Activated CD4-positive, alpha-beta T cell treated with anti-CD3 and anti-CD28 coated beads, Interleukin-2, amount 50 U/mL, for 1 hour (primary cell): ENCODE results near the gene ADGRA3.

Source experiments
- DNase-seq: peaks from one replicate; pipeline ENCODE4 v3.0.0-alpha.2; 2020

The ADGRA3 gene, protein sequence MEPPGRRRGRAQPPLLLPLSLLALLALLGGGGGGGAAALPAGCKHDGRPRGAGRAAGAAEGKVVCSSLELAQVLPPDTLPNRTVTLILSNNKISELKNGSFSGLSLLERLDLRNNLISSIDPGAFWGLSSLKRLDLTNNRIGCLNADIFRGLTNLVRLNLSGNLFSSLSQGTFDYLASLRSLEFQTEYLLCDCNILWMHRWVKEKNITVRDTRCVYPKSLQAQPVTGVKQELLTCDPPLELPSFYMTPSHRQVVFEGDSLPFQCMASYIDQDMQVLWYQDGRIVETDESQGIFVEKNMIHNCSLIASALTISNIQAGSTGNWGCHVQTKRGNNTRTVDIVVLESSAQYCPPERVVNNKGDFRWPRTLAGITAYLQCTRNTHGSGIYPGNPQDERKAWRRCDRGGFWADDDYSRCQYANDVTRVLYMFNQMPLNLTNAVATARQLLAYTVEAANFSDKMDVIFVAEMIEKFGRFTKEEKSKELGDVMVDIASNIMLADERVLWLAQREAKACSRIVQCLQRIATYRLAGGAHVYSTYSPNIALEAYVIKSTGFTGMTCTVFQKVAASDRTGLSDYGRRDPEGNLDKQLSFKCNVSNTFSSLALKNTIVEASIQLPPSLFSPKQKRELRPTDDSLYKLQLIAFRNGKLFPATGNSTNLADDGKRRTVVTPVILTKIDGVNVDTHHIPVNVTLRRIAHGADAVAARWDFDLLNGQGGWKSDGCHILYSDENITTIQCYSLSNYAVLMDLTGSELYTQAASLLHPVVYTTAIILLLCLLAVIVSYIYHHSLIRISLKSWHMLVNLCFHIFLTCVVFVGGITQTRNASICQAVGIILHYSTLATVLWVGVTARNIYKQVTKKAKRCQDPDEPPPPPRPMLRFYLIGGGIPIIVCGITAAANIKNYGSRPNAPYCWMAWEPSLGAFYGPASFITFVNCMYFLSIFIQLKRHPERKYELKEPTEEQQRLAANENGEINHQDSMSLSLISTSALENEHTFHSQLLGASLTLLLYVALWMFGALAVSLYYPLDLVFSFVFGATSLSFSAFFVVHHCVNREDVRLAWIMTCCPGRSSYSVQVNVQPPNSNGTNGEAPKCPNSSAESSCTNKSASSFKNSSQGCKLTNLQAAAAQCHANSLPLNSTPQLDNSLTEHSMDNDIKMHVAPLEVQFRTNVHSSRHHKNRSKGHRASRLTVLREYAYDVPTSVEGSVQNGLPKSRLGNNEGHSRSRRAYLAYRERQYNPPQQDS (N-terminal part only)

DNA sequence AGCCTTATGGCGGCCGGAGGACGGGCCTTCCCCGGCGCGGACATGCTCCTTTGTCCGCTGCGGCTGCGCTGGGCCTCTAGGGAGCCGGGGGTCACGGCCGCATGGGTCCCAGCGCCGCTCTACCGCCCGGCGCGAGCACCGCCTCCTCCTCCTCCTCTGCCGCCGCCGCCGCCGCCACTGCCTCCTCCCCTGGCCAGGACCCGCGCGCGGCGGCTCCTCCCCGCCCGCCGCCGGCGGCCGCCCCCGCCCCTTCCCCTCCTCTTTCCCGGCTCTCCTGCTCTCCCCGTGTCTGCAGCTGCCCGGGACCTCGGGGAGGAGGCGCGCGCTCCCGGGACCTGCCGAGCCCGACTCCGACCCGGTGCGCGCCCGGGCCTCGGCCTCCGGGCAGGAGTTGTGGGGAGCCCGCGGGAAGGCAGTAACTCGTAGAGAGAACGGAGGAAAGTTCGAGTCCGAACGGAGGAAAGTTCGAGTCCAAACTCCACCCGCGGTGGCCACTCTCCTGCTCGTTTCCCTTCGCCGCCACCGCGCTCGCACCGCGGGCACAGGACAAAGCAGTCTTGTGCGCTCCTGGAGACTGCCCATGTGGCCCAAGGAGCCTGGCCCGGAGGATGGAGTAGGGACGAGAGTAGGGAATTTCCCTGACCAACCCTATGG is at the start of gene ADGRA3:
Gene ADGRA3 (minus strand): TSS at position 179 of the 654 bp plus-strand sequence. CDS start 282 bp downstream, outside the sequence.
- no peak for DNase-seq

DNA sequence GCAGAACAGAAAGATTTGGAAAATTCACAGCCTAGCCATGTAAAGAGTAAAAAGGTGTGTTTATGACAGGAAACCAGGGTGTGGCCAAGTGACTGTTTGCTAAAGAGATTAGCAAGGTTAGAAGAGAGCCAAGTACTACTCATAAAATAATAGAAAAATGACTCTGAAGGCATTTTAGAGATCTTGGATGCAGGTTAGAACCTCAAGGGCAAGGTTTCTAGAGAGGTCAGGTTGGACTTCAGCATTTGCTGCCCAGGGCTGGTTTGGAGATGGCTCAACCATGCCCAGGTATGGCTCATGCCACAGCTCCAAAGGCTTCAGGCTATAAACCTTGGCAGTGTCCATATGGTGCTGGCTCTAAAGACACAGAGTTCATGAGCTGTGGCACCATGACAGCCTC is 40.6 kb upstream of the ADGRA3 start:
- no peak for DNase-seq

DNA sequence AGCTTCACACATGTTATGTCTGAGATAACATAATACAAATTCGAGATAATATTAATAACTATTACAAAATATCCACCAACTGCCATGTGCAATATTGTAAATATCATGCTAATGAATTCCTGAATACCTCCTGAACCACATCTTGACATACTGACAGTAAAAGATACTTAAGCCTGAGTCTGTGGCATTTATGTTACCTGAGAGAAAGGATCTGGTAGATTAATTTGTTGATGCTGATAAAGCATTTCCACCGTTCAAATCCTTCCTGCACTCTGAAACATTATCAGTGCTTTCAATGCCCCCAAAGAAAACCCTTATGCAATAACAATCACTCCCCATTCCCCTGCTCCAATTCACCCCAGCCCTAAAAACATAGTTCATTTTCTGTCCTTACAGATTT is 38.8 kb upstream of the ADGRA3 start:
- no peak for DNase-seq

DNA sequence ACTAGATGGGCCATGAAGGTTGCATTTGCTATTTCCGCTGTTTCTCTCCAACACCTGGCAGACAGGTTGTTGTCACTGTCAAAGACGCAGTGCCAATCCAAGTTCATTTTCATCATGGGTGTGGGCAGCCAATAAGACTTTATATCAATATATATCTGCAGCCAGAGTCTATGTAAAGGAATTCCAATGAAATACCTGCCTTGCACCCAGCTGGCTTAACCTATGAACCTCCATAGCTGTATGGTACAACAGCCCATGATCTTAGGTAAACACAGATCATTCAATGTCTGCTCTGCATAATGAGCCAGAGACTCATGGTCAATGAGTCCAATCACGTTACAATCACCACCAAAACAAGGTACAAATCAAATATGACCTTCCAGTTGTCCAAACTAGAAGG is 37.7 kb upstream of the ADGRA3 start:
- DNase-seq, result no peak

DNA sequence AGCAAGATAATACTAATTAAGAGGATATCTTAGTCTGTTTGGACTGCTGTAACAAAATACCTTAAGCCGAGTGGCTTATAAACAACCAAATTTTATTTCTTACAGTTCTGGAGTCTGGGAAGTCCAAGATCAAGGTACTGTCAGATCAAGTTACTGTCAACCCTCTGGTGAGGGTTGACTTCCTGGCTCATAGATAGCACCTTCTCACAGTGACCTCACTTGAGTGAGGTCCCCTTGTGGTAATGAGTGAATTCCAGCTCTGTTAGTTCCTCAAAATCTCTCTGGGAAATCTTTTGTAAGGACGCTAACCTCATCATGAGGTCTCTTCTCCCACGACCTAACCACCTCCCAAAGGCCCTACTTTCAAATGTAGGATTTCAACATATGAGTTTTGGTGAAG is 36.9 kb upstream of the ADGRA3 start:
- no peak for DNase-seq

DNA sequence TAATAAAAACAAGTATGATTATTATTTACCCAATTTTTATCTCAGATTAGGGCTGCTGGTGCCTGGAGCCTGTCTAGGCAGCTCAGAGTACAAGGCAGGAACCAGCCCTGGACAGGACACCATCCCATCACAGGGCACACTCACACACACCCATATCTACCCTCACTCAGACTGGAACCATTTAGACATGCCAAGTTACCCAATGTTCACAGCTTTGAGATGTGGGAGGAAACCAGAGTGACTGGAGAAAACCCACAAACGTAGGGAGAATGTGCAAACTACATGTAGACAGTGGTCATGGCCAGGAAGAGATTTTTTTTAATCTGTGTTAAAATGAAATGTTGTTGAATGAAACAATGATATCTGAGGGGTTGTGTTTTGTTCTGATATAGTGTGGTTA is 35.7 kb upstream of the ADGRA3 start:
- DNase-seq, result no peak

DNA sequence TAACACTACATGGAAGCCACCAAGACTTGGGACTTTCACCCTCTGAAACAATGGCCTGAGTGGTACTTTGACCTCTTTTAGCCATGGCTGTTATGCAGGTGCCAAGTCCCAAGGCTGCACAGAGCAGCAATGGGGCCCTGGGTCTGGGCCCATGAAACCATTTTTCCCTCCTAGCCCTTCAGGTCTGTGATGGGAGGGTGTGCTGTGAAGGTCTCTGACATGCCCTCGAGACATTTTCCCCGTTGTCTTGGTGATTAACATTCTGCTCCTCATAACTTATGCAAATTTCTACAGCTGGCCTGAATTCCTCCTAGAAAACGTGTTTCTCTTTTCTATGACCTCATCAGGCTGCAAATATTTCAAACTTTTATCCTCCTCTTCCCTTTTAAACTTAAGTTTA is 30.4 kb upstream of the ADGRA3 start:
- no peak for DNase-seq

DNA sequence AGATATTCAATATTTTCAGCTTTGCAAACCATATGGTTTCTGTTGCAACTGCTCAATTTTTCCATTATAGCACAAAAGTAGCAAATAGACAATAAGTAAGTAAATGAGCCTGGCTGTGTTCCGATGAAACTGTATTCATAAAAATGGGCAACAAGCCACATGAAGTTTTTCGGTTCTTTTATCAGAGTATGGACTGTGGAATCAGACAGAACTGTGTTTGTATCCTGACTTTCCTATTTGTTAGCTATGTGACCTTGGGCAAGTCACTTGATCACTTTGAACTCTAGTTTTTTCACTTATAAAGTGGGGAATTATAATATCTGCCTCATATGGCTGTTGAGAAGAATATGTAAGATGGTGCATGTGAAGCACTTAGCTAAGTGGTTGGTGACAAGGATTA is 23.4 kb upstream of the ADGRA3 start:
- DNase-seq, result no peak

DNA sequence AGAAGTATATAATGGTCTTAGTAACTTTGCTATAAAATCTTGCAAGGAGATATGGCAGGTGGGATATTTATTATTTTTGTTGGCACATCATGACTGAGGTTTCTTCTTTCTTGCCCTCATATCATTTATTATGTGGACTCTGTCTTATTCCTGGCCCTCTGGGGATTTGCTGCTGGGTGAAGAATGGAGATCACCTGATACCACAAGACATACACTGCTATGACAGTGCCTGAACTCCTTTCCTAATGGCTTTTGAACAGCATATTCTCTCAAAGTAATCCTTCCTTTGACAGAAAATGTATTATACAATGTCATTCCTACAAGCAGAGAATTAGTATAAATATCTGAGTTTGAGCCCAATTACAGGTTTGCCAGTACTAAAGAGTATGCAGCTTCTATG is 22.0 kb upstream of the ADGRA3 start:
- no peak for DNase-seq

DNA sequence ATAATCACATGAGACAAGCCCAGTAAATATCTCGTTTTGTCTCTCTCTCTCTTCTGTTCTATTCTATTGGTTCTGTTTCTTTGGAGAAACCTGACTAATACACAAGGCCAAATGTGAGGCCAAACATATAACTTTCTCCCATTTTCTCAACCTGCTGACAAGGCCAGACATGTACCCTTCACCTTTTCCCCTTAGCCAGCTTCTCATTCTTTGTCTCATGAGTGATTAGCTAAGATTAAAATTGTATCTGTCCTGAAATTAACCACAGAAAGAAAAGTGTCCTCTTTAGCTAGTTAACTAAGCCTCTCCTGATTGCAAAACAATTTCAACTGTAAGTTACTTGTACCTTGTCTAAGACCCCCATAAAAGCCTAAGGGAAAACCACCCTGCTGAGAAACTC is 18.5 kb upstream of the ADGRA3 start:
- DNase-seq, result no peak

DNA sequence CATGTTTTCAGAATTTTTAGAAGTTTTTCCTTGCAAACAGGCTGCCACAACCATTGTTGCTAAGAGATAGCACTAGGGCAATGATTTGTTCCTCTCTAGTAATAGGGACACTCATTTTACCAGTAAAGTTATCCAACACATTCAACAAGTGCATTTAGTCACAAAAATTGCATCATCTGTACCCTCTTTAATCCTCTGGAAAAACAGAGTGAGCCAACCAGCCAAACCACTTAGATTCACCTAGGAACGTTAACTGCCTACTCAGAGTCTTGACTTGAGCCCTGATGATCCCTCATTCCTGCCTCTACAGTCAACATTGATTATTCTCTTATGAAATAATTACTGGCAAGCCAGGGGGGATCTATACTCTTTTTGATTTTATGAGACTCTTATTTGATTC is 17.0 kb upstream of the ADGRA3 start:
- no peak for DNase-seq

DNA sequence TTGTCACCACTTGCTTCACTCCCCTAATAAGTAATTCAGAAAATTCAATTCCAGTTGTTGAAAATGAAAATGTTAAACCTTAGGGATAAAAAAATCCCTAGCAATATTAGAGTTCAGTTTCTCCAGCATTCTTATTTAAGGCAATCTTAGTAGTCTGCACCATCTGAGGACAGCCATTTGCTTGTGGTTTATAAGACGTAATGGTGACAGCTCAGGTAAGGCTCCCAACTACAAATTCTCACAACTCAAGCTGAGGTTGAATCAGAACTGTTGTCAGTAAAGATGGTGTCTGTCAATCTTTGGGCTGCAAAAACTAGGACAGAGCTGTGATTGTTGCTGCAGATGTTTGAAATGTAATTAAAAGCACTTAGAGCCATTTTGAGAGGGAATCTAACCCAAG is 16.3 kb upstream of the ADGRA3 start:
- no peak for DNase-seq

DNA sequence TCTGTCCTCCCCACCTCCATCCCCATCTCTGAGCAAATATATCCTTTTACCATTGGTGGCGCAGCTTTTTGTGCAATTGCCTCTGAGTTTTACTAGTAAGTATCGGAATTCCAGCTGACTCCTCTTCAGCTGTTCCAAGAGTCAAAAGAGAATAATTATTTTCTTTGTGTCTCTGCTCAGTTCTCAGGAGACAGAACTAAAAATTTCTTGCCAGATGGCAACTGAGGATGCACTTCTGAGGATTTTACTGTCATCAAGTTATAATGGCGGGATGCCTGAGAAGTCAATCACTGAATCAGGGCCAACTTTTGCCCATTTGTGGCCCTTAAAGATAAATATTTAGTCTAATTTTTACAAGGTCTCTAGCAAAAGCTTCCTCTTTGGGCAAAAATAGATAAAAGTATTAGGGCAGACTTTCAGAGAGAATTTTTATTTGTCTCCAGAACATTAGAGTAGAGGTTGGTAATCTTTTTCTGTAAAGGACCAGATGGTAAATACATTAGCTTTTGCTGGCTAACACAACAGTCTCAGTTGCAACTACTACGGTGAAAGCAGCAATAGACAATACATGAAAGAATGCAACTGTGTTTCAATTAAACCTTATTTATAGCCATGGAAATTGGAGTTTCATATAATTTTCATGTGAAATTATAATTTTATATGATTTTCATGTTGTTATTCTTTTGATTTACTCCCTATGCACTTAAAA is 15.6 kb upstream of the ADGRA3 start:
- no peak for DNase-seq

DNA sequence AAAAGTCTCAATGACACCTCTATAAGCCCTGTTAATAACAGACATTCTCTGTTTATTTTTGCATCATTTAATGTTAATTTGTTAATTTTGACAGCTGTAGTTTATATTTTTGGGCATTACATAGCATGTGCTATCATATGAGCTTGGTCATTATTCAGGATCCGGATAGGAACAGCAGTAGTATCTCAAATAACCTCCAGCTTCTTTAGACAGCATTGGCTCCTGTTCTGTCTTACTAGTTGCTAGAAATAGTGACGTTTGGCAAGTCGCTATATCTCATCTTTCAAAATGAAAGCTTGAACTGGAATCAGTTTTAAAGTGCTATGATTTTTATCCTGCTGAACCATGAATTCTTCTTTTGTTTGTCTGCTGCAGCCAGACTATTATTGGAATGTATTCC is 9.0 kb upstream of the ADGRA3 start:
- no peak for DNase-seq

DNA sequence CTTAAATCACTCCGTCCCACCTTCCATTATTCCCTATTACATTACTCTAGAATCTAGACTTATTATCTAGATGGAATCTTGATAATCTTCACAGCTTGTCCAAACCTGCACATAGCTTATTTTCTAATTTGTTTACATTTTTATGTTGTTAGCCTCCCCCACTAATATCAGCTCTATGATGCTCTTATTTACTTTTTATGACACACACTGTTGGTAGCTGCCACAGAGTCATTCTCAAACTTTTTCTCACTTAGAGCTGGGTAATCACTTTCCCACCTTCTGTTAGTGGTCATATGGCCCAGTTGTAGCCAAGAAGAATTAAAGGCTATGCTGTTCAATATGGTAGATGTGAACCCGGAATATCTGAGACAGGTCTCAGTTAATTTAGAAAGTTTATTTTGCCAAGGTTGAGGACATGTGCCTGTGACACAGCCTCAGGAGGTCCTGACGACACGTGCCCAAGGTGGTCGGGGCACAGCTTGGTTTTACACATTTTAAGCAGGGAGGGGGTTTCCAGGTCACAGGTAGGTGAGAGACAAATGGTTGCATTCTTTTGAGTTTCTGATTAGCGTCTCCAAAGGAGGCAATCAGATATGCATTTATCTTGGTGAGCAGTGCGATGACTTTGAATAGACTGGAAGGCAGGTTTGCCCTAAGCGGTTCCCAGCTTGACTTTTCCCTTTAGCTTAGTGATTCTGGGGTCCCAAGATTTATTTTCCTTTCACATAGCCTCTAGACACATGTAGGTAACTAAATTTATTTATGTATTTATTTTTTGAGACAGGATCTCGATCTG is 7.0 kb upstream of the ADGRA3 start:
- no peak for DNase-seq

DNA sequence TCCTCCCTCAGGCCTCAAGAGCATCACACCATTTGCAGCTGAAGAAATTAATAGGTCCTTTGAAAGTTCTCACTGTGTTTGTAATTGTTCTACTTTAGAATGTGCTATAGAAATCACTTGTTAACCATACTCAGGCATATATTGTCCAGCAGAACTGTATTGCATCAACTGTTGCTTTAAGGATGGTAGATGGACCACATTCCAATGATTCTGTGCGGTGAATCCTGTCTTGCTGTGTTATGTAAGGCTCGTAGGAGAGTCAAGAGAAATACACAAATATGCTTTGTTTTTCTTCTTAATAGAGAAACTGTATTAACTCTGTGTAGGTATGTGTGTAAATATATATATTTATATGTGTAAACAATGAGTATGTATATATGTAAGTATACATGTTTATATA is 6.3 kb upstream of the ADGRA3 start:
- DNase-seq, result no peak

DNA sequence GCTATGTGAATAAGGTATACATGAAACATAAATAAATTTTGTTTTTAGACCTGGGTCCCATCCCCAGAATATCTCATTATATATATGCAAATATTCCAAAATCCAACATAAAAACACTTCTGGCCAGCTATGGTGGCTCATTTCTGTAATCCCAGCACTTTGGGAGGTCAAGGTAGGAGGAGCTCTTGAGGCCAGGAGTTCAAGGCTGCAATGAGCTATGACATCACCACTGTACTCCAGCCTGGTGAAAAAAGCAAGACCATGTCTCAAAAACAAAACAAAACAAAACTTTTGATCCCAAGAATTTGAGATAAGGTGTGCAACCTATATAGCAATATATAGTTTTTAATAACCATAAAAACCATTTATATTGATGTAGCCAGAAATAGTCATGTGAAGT is 5.4 kb upstream of the ADGRA3 start:
- DNase-seq, result no peak

DNA sequence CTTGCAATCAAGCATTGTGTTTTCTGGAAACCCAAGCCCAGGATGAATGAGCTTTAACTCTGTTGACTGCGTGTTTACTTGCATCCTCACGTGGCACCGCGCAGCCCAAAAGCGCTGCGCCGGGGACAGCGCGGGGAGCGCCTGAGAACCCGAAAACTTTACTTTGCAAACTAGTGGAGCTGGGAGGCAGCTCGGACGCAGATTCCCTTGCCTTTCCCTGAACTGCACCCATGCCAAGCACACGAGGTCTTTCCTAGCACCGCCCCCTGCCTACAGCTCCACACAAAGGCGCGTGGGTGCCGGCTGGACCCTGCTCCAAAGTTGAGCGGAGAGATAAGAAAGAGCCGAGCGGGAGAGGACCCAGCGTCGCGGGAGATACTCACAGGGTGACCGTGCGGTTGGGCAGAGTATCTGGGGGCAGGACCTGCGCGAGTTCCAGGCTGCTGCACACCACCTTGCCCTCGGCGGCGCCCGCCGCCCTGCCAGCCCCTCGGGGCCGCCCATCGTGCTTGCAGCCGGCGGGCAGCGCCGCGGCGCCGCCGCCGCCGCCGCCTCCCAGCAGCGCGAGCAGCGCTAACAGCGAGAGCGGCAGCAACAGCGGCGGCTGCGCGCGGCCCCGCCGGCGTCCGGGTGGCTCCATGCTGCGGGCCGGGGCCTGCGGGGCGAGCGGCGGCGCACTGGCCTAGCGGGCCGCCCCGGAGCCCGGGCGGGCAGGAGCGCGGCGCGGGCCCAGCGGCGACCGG is 550 bp downstream of the ADGRA3 start:
- DNase-seq, result no peak

DNA sequence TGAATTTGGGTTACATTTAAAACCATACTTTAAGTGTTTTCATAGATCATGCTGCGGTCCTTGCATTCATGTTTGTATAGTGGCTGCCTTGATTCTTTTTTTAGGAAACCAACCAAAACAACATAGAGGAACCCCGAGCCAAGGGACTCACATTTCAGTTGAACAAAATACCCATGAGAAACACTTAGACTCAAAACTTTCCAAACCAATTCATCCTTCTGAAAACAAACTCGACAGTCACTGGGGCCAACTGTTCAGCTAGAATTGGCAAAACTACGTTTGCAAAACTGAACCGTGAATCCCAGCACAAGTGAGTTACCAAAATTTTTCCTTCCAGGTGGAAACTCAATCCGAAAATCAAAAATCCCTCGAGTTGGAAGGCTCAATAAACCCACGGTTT is 1.4 kb downstream of the ADGRA3 start:
- DNase-seq, result no peak

DNA sequence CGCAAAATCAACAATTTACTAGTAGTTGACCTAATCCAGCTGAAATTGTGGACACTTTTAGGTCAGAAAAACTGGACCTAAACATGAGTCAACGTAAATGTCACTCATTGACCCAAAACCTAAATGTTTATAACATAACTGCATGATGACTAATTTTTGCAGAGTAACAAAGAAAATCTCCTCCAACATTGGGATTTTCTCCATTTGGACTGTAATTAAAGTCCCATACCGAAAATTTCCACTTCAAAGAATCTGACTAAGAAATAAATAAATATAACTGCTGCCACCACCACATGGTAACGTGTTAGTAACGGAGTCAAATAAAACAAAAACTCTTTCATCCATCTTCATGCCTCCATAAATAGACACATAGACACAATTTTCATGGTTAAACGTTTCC is 1.9 kb downstream of the ADGRA3 start:
- DNase-seq, result no peak

DNA sequence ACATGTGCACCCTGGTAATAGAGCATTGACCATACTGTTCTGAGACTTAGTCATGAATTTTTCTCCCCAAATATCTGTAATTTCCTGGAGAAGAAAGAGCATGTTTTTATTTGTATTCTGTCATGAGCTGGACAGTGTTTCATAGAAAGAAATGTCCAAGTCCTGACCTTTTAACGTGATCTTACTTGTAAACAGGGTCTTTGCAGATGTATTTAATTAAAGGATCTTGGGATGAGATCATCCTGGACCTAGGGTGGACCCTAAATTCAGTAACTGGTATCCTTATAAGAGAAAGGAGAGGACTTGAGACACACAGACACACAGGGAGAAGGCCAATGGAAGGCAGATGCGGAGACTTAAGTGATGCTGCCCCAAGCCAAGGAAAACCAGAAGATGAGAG is 3.6 kb downstream of the ADGRA3 start:
- DNase-seq, result no peak
